NCI-H2107 treated with DMSO at 0.1 percent for 48 hours (cell line): ENCODE data around the gene TRAF3.
A peak's percentile ranks its signal among the peaks of the same experiment; 100 is the strongest.
"Not testable (repeated sequence)": the region's sequence is repeated elsewhere in the genome, so short reads cannot be mapped to it uniquely, and the experiment has no call there.

Experiments
- DNase-seq: peaks from one replicate; lab custom pipeline; 2025; ENCODE audit not compliant: unreplicated experiment; lab: John Stamatoyannopoulos, UW

Gene TRAF3

DNA sequence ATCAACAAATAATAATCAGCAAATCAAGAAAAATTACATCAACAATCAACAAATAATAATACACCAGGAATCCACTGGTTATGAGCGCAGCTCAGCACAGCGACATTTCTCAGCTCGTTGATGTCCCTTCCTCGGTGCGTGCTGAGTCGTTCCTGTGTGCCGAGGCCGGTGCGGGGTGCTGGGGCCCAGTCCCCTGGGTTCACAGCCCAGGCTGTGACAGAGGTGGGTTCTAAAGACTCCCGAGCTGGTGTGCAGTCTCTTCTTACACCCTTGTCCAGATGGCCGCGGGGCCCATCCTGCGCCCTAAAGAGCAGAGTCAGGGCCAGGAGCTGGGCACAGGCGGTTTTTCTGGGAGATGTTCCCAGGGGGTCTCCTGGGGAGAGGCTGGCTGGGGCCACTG, 26.9 kb upstream of the TRAF3 start:
- no peak for DNase-seq

DNA sequence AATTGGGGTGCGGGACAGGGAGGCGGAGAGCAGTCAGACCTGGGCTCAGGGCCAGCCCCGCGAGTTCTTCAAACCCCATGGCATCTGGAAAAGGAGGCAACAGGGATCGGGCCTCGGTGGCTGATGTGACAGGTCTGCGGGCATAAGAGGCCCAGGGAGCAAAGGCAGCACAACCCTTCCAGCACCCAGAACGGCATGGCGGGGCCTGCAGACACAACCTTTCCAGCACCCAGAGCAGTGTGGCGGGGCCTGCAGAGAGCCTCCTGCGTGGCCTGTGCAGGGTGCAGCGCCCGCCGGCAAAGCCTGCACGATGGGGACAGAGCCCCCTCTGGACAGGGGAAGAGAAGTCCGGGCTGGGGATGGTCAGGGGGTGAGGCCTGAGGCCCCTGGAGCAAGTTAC, 26.2 kb upstream of the TRAF3 start:
- DNase-seq = no peak

DNA sequence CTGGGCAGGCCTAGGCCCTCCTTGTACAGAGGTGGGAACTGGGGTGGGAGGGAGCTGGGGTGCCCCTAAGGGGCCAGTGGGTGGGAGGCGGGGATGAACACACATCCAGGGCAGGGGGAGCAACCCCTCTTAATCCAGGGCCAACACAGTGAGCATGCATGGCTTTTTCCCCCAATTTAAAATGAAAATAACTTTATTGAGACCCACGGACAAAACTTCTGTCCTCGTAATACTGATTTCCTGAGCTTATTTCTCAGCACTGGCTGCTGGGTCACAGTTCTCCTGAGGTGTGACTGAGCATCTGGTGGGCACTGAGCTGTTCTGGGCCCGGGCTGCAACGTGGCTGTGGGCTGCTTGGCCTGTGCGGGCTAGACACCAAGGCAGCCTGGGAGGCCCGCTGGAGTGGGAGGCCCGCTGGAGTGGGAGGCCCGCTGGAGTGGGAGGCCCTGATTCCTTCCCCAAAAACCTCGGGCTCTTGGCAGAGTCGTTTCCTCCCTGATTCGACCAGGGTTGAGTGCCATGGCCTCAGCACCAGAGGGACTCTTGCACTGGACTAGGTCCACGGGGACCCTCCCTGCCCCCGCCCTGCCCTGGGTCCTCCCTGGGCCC, 24.9 kb upstream of the TRAF3 start:
- no peak for DNase-seq

DNA sequence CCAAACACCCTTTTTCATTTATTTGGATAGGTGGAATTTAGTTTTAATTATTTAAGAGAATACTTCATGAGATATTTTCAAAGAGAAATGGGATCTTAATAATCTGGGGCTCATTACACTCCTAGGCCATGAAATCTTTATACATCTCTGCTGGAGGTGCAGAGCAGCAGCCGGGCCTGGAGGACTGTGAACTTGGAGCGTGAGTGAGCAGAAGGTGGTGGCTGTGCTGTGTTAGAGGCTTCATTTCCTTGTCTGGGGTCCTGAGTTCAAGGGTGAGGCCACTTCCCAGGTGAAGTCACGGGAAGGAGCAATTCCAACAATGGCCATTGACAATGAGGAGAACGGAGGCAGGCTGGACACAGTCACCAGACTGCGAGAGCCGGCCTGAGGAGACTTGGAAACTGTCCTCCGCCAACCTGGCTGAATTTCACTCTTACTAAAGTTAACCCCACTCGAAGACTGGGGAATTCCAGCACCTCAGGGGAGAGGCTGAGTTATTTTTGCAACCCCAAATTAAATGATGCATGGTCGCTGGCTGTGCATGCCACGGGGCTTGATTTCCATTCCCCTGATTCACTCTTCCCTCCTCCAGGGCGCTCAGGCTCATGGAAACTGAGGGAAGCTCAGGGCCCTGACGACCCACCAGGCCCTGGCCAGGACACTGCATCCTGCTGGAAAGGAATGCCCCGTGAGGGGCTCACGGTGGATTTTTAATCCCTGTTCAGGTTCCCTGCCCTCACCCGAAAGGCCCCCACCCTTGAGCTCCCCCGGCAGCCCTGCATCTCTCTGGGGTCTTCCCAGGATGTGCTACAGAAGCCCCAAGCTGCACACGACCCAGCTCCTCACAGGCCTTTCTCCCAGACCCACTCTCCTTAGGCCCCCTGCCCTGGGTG, 22.6 kb upstream of the TRAF3 start:
- DNase-seq = no peak

DNA sequence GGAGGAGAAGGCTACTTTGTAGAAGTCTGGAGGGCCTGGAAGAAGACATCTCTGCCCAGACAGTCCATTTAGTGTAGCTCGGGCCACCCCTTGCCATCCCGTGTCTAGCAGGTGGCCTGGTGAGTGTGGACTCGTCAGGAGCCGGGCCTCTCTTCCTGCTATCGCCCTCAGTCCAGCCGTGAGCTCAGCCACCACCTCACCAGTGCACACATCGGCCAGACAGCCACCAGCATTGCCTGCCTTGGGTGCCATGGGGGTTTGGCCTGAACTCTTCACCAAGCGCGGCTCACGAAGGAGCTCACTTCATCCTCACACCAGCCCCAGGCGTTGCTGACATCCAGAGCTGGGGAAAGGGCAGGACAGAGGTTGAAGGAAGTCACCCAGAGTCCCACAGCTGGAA, 19.6 kb upstream of the TRAF3 start:
- DNase-seq = no peak

DNA sequence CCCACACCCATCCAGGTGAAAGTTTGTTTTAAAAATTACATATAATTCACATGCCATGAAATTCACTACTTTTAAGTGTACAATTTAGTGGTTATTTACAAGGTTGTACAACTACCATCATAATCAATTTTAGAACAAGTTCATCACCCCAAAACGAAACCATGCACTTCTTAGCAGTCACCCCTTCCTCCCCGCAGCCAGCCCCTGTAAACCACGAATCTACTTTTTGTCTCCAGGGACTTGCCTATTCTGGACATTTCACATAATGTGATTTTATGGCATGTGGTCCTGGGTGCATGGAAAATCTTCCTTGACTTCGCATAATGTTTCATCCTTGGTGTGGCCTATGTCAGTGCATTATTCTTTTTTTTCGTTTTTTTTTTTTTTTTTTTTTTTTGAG, 19.2 kb upstream of the TRAF3 start:
- no peak for DNase-seq

DNA sequence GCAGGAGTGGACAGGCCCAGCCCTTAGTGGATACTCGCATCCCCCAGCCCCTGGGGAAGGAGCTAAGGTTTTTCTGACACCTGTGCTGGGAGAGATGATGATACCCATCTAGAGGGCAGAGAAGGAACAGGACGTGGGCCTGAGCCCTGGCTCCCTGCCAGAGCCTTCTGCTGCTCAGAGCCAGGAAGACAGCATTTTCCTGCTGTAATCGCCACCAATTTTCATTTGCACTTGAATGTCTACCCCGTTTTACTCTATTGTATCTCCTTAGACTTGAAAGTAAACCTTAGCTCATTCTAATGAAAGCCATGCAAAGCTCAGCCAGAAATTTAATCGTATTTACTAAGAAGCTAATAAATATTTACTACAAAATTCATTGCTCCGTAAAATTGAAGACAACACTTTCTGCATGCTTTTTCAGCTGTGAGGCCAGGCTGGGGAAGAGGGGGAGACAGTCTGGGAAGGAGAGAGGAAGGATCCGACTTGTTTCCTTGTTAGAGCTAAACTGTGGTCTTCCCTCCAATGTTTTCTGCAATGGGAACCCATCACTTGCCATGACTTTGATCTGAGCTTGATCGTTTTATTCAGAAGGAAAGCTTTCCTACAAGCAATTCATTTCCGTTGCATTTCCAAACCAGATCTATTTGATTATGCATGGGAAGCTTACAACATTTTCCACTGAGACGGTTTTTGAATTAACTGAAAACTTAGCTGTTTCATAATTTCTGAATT, 17.6 kb upstream of the TRAF3 start:
- DNase-seq = no peak

DNA sequence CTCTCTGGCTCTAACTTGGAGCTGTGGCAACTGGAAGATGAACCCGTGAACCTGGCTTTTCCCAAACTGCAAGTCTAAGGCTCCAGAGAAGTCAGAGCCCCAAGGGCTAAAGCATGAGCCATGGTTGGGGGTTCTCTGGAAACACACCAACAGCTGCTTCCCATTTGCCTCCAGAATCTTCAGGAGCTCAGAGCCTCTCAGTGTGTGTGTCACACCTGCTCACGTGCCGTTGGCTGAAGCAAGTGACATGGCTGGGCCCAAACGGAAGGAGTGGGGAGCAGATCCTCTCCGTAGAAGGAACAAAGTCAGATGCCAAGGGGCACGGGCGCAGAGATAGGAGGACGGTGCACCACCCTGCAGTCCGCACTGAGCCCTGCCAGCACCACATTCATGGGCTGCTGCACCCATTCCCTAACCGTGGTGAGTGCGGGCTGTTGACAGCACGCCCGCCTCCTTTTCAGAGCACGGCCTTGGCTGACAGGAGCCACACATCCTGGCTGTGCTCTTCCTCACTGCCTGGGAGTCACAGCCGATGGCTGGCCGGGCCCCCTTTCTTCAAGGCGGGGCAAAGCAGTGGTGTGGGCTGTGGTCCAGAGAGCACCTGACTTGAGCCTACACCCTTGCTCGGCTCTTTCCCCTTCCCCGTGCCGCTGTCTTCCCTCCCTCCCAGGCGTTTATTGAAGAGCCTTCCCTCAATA, 16.6 kb upstream of the TRAF3 start:
- no peak for DNase-seq

DNA sequence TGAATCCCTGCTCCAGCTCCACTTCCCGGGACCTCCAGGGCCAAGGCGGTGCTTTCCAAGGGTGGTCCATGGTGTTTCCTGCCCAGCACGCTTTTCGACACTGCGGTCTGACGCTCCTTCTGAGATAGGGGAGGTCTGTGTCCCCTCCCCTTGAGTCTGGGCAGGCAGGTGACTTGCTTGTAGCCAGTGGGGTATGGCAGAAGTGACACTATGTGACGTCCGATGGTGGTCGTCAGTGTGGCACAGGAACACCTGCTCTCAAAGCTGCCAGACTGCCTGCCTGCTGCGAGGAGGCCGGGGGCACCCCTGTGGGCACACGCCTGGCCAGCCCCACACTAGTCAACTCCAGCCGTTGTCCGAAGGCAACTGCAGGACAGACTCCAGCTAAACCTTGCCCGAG, 16.0 kb upstream of the TRAF3 start:
- DNase-seq = no peak

DNA sequence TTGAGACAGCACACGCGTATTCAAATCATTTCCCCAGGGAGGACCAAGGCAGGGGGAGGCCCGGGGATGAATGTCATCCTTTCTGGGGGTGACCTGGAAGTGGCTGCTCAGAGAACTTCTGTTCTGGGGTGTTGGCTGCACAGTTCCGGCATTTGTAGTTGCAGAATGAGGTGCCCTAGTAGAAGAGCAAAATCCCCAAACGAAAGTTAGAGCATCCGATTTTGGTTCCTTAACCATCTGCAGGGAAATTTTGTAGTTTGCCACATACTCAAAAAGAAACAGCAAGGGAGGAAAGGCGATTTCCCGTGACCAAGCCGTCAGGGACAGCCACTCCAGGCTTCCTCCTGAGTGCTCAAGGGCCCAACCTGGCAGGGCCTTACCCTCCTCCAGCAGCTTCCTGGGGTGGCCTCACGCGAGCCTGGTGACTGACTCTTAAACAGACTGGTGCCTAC, 13.0 kb upstream of the TRAF3 start:
- no peak for DNase-seq

DNA sequence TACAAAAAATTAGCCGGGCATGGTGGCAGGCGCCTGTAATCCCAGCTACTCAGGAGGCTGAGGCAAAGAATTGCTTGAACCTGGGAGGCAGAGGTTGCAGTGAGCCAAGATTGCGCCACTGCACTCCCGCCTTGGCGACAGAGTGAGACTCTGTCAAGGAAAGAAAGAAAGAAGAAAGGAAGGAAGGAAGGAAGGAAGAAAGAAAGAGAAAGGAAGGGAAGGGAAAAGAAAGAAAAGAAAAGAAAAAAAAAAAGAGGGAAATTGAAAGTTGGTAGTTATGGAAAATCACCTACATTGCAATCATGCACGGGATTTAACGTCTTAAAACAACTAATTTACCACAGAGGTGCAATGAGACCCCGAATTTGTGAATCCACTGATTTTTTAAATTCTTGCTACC, 11.5 kb upstream of the TRAF3 start:
- not testable (repeated sequence) for DNase-seq

DNA sequence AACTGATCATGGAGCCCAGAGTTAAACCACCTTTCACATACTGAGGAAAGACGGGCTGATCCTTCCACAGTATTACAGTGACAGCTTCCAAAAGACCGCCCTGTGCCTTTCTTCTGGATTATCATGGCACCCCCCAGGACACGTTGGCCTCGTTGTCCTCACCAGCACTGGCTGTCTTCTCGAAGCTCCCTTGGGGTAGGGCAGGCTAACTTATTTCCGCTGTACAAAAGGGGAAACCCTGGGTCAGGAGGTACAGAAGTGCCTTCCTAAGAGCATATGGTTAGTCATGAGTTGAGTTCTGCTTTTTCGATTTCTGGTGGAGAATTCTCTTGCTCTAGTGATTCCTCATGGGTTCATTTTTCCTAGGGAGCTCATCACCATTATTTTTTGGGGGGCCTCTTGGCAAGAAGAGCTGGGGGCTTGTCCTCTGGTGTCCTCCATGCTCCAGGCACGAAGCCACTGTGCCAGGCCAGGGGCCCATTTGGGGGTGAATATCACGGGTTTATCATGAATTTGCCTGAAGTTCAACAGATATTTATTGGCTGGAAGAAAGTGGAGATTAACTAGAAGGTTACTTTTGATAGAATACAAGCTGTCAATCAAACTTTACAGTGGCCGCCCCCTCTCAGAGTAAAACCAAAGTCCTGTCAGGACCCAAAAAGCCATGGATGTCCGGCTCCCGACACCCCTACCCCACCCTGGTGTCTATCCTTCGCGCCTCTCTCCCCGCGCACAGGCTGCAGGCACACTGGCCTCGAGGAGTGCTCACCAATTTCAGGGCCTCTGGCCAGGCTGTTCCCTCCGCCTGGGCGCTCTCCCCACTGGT, 8.8 kb upstream of the TRAF3 start:
- no peak for DNase-seq

DNA sequence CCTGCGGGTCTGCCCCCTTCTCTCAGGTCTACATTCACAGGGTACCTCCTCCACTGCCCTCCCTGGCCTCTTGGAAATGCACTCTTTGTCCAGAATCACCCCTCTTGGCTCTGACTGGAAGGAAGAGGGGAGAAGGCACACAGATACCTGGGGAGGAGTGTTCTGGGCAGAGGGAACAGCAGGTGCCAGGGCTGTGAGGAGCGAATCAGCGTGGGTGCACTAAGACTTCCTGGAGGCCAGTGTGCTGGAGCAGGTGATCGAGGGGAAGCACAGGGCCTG, 8.3 kb upstream of the TRAF3 start:
- no peak for DNase-seq

DNA sequence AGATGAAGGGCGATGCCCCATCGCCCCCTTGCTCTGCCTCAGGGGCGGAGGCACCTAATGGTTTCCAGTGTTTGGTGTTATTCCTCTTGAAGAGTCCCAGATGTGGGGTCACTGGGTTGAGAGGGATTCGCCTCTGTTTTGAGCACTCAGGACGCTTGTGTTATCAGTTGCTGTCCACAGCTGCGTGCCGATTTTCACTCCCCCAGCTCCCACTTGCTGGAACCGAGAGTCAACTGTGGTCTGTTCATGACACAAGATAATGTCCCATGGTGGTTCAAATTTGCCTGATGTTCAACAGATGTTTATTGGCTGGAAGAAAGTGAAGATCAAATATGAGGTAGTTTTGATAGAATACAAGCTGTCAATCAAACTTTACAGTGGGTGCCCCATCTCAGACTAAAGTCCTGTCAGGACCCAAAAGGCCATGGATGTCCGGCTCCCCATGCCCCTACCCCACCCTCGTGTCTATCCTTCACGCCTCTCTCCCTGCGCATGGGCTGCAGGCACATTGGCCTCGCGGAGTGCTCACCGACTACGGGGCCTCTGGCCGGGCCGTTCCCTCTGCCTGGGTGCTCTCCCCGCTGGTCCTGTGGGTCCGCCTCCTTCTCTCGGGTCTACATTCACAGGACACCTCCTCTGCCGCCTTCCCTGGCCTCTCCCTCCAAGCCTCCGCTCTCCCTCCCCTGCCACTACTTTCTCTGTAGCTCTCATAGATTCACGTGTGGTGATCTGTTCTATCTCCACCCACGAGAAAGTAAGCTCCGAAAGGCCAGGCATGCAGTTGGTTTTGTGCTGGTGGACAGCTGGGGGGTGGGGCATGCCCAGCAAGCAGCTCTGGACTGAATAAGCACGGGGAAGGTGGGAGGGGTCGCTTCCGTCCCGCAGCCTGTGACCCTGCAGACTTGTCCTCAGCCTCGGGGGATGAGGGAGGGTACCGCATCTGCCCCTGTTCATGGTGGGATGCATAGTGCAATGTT, 6.8 kb upstream of the TRAF3 start:
- DNase-seq = no peak

DNA sequence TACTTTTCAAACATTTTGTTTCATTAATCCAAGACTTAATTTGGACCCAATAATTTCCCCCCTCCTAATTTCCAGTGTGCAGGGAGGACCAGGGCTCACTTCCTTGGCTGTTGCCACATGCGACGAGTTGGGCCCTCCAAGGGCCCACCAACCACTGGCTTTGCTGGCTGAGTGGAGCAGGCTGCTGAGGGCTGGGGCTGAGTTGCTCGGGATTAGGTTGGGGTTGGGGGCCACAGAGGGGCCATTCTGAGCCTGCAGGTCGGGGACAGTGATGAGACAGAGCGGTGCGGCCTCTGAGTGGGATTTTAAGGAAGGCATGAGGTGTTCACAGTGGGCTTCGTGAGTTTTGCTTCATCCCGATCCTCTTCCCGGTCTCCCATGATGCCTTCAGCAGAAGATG, 6.1 kb upstream of the TRAF3 start:
- DNase-seq = no peak

DNA sequence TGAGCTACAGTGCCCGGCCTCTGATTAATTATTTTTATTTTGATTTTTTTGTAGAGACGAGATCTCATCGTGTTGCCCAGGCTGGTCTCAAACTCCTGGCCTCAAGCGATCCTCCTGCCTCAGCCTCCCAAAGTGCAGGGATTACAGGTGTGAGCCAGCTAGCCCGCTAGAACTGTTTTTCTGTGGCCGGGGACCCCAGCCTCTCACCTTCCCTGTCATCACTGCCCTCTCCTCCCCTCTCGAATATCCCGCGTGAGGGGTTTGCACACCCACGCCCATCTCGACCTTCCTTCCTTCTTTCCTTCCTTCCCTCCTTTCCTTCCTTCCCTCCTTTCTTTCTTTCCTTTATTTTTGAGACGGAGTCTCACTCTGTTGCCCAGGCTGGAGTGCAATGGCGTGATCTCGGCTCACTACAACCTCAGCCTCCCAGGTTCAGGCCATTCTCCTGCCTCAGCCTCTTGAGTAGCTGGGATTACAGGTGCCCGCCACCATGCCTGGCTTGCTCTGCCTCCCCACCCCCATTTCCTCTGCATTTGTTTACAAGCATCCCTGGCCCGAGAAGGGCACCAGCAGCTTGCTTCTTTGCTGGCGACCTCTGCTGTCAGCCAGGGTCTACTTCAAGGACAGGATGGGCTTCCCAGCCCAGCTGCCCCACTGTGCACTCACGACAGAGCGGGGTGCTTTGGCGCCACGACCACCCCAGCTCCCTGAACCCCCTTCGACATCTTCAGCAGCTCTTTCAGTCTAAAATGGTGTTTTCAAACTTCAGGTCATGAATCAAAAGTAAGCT, 4.3 kb upstream of the TRAF3 start:
- no peak for DNase-seq

DNA sequence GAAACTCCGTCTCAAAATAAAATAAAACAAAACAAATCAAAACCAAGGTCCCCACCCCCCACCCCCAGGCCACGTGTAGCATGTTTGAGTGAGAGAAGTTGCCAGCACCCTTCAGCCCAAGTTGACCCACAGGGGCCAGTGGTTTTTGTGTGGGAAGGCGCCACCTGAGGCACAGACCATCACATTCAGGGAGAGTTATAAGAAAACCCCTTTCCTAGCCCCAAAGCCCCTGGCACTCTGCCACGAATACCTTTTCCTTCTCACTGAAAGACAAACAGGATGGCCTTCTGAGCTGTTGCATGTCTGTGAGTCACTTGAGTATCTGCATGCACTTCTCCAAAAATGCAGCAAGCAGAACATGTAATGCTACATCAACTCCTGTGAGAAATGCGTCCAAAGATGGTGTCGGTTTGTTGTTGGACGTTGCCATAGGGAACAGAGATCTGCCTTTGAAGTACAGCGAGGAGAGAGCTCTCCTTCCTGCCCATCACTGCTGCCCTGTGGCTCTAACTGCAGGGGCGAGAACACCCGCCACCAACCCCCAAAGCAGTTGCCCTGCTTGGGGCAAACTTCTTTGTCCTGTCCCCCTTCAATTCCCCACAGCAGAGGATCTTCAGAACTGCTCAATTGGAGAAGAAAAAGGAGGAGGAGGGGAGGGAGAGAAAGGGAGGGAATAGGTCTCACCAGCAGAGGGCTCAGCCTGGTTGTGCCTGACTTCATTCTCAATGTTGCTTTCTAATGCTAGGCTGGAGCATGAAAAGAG, 2.7 kb upstream of the TRAF3 start:
- DNase-seq = peak; percentile 62
